Muscle of back (tissue), 13 donors: ENCODE data around the gene CARHSP1. TPM values are rescaled to one million over a fixed set of nuclear protein-coding genes. Genes with fewer than 3 reads are reported as not detected.
"Not testable (repeated sequence)": the region's sequence is repeated elsewhere in the genome, so short reads cannot be mapped to it uniquely, and the experiment has no call there.

Source experiments
- DNase-seq, 3 donors: peaks; one replicate each; pipeline versions ENCODE4 v3.0.0 to v3.0.0-alpha.2; 2013
- long read RNA-seq, 9 donors: transcript quantifications; one replicate each; lab custom pipeline, GENCODE V29; 2026
- polyA plus RNA-seq, 10 donors: library from polyadenylated mRNA; unstranded; fragments of 120-200 nt; gene quantifications; one replicate each; pipeline ENCODE4 v1.2.1, GENCODE V29; 2013; ENCODE audit not compliant: insufficient read length in 10 of 10

The CARHSP1 gene
- polyA plus RNA-seq = 100 to 1,000 TPM in 8 of 10 donors, 10 to 100 TPM in 2; 88.2 to 122 (median 106) TPM
- long read RNA-seq, donor 1, transcript CARHSP1-202 (4 exons, 3,026 nt) = minor isoform, 16 of 97 reads
- long read RNA-seq, donor 1, transcript CARHSP1-201 (4 exons, 746 nt) = major isoform, 56 of 97 reads
- long read RNA-seq, donor 1, partial matches to known transcripts = 20 of 97 reads
- long read RNA-seq, donor 1, other reads (novel, unspliced or antisense) = 0 of 97 reads
- long read RNA-seq, donor 2, transcript CARHSP1-201 (4 exons, 746 nt) = major isoform, 39 of 81 reads
- long read RNA-seq, donor 2, partial matches to known transcripts = 35 of 81 reads
- long read RNA-seq, donor 2, other reads (novel, unspliced or antisense) = 0 of 81 reads
- long read RNA-seq, donor 3 = 0 reads
- long read RNA-seq, donor 4, transcript CARHSP1-202 (4 exons, 3,026 nt) = minor isoform, 10 of 54 reads
- long read RNA-seq, donor 4, transcript CARHSP1-201 (4 exons, 746 nt) = major isoform, 34 of 54 reads
- long read RNA-seq, donor 4, partial matches to known transcripts = 6 of 54 reads
- long read RNA-seq, donor 4, other reads (novel, unspliced or antisense) = 0 of 54 reads
- long read RNA-seq, donor 5, transcript CARHSP1-201 (4 exons, 746 nt) = major isoform, 51 of 126 reads
- long read RNA-seq, donor 5, transcript CARHSP1-202 (4 exons, 3,026 nt) = minor isoform, 5 of 126 reads
- long read RNA-seq, donor 5, partial matches to known transcripts = 65 of 126 reads
- long read RNA-seq, donor 5, other reads (novel, unspliced or antisense) = 0 of 126 reads
- long read RNA-seq, donor 6, transcript CARHSP1-201 (4 exons, 746 nt) = major isoform, 54 of 81 reads
- long read RNA-seq, donor 6, transcript CARHSP1-202 (4 exons, 3,026 nt) = minor isoform, 6 of 81 reads
- long read RNA-seq, donor 6, partial matches to known transcripts = 19 of 81 reads
- long read RNA-seq, donor 6, other reads (novel, unspliced or antisense) = 0 of 81 reads
- long read RNA-seq, donor 7, transcript CARHSP1-201 (4 exons, 746 nt) = major isoform, 51 of 67 reads
- long read RNA-seq, donor 7, transcript CARHSP1-202 (4 exons, 3,026 nt) = minor isoform, 6 of 67 reads
- long read RNA-seq, donor 7, partial matches to known transcripts = 10 of 67 reads
- long read RNA-seq, donor 7, other reads (novel, unspliced or antisense) = 0 of 67 reads
- long read RNA-seq, donor 8, transcript CARHSP1-201 (4 exons, 746 nt) = major isoform, 28 of 48 reads
- long read RNA-seq, donor 8, partial matches to known transcripts = 15 of 48 reads
- long read RNA-seq, donor 8, other reads (novel, unspliced or antisense) = 0 of 48 reads
- long read RNA-seq, donor 9, transcript CARHSP1-201 (4 exons, 746 nt) = major isoform, 7 of 19 reads
- long read RNA-seq, donor 9, partial matches to known transcripts = 11 of 19 reads
- long read RNA-seq, donor 9, other reads (novel, unspliced or antisense) = 0 of 19 reads

GRCh38 chr16:8868416-8869211 lies at the start of gene CARHSP1:
CARHSP1 (minus strand) TSS chr16:8869006; CDS start chr16:8859328, 9,678 bp downstream.
- peak; percentile 92 to 96 (median 92) for DNase-seq

GRCh38 chr16:8917336-8917735 lies 48.5 kb upstream of the CARHSP1 start:
- not testable (repeated sequence) for DNase-seq

DNA sequence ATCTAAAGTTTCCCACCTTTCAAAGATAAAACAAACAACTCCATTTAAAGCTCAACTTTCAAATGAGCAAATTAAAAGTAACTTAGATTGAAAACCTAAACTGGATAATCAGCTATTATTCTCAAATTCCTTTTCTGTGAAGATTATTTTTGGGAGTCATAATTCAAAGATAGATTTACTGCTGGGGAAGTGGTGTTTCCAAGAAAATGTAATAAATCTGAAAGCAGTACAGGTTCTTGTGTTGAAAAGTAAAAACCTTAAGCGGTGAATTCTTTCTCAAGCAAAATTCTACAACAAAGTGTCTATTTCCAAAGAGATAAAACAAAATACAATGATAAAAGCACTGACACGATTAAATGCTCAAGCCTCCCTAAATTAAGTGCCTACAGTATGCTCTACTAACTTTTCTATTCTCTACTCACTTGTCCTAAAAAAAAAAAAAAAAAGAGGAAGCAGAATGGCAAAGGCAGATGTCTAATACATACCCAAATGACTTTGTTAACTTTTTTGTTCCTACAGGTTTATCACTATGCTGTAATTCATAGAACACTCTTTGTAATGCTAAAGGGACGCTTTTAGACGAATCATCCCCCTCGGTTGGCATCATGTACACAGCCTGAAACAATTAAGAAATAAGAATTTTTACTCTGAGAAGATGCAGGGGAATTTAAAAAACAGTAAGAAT lies 47.9 kb upstream of the CARHSP1 start:
- no peak for DNase-seq

DNA sequence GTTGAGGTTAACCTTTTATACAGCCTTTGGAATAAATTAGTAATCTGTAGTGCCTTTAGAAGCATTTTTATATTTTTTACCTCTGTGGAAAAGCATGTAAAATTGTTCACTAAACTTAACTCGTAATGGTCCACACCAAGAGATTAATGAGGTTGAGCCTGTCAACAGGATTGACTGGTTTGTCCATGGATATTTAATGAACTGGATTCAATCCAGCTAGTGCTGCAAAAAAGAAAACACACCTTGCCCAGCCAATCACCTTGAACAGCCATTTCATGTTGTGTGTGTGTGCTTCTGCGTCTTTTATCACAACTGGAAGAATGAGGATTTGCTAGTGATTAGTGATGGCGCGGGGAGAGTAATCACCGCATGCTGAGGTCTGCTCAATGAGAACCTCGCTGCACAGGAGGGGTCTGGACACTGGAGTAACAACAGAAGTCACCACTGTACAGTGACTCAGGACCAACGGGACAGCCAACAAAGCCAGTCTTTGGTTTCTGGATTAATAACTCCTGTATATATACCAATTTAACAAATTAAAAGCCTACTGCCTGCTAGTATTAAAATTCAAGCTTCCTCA lies 47.0 kb upstream of the CARHSP1 start:
- no peak for DNase-seq

- DNase-seq = no peak
Observed at GRCh38 chr16:8914098-8914497, 45.3 kb upstream of the CARHSP1 start.

DNA sequence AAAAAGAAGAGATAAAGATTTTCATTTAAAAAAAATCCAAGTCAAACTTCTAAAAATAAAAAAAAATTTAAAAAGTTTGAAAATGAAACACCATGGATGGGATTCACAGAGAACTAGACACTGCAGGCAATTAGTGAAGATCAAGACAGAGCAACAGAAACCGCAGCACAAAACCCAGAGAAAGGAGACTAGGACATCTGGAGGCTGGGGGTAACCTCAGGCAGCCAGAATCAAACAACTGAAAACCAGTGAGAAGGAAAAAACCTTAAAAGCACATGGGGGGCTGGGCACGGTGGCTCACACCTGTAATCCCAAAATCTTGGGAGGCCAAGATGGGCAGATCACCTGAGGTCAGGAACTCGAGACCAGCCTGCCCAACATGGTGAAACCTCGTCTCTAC lies 44.0 kb upstream of the CARHSP1 start:
- no peak for DNase-seq

DNA sequence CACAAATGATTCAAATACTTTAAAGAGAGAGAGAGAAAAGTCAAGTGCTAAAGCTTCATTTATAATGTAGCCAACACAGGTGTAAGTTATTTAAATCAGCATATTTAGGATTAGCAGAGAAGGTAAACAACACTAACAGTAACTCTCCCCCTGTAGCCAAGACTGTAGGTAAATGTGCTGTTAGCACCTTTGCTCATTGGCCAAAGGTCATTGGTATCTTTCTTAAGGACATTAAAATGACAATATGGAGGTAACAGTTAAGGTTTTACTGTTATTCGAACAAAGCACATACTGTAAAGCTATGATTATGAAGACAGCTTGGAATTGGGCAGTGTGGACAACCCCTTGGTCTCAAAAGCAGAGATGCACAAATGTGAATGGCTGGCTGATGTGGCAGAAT lies 42.0 kb upstream of the CARHSP1 start:
- DNase-seq = no peak

- no peak for DNase-seq
Observed at GRCh38 chr16:8908810-8909468, 40.1 kb upstream of the CARHSP1 start.

- DNase-seq = no peak
Observed at GRCh38 chr16:8907096-8907495, 38.3 kb upstream of the CARHSP1 start.

- no peak for DNase-seq
Observed at GRCh38 chr16:8905795-8906591, 37.2 kb upstream of the CARHSP1 start.

- no peak for DNase-seq
Observed at GRCh38 chr16:8905168-8905762, 36.5 kb upstream of the CARHSP1 start.

GRCh38 chr16:8904018-8904430 lies 35.2 kb upstream of the CARHSP1 start:
- no peak for DNase-seq

GRCh38 chr16:8903004-8903403 lies 34.2 kb upstream of the CARHSP1 start:
- DNase-seq = no peak

DNA sequence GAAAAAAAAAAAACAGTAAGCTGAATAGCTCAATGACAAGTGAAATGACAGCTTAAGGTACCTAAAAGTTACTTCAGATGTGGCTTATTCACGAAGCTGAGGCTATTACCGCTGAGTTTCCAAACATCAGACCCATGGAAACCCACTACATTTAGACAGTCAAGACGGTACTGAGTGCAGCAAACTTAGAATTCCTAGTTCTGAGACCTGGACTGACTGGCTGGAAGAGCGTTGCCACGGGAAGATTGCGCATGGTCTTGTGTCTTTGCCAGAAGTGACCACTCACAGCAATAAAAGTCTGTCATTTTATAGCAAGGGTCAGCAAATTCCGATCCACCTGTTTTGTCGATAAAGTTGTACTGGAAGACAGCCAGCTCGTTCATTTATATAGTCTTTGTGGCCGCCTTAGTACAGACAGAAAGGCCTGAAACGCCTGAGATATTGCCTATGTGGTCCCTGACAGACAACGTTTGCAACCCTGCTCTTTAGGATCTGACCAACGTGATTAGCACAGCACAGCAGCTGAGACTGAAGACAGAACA lies 32.6 kb upstream of the CARHSP1 start:
- DNase-seq = no peak

DNA sequence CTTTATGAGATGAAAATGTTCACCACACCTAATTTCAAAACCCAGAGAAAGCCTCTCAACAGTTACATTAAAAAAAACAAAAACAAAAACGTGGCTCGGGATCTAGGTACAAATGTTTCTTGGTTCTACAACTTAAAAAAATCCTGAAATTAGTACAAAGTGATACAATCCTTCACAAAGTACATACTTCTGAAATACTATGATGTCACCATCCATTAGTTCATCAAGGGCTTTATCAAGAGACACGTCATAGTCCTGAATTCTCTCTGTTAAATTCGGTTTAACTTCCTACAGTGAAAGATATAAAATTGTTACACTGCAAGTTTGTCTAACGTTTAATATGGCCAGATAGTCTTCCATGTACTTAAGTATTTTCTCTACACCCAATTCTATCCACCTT lies 31.5 kb upstream of the CARHSP1 start:
- no peak for DNase-seq

DNA sequence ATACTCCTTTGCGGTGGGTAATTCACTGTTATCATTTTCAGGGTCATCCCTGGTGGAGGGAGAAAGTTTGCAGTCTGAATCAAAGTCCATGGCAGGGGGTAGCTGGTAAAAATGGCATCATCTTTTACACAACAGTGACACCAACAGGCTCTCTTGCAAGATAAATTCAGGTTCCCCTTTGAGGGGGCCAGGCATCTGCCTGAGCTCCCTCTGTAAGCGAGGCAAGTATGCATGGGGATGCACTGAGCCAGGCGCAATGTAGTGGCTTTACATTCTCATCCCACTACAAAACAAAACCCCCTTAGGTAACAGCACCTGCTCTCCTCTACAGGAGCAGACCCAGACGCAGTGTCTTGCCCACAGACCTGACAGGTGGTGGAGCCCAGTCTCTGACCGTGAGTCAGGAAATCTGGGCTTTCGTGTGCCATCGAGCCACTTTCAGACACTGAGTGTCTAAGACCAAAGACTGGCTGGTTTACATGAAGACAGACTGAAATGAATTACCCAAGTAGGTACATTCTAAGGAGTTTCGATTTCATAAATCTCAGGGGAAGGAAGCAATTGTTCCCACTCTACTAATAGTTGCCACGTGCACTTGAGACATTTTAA lies 31.0 kb upstream of the CARHSP1 start:
- no peak for DNase-seq
